Adrenal gland (tissue), 5 donors: ENCODE data around the gene INTS1.

ENCODE experiments used
- CTCF ChIP-seq, 6 experiments: fragments of 450-650 bp in 4 of 6; fragments of 200-600 bp in 2 of 6; sonication (generic) in 1 of 6; IDR thresholded peaks; 1 replicate in 5 of 6; 2 replicates in 1 of 6; pipeline versions ENCODE4 v1.5.1 to v1.8.0; 2016 to 2021; ENCODE audit warnings: antibody characterized with exemption in 6 of 6, mild to moderate bottlenecking in 2 of 6, moderate library complexity in 1 of 6
- POLR2A ChIP-seq, 2 donors: fragments of 450-650 bp; IDR thresholded peaks; one replicate each; pipeline ENCODE4 v1.6.1; 2017; ENCODE audit warnings: antibody characterized with exemption in 2 of 2, mild to moderate bottlenecking in 2 of 2, moderate library complexity in 1 of 2
- donor health status: DM: no; HTN: no; CAD: no.

DNA sequence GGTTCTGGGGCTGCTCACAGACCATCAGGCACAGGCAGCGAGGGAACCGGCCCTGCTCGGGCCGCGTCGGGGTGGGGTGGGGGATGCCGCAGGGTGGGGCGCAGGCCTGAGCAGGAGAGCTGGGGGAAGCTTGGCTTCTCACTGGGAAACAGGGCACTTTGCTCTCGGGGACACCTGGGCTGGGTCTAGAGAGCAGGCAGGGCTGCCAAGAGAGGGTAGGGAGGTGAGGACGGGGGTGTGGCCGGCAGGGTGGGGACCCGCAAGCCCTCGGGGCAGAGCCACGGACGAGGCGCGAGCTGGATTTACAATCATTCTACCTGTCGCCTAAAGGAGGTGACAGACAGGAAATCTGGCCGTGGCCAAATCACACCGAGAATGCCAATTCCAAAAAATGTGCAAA, 11.1 kb downstream of the INTS1 start:
- TF ChIP-seq CTCF (IDR thresholded peaks at IDR 0.05) (no peak), POLR2A (IDR thresholded peaks at IDR 0.05) (no peak)
